Measurements from ENCODE around the gene BTBD2.

BTBD2 gene

DNA sequence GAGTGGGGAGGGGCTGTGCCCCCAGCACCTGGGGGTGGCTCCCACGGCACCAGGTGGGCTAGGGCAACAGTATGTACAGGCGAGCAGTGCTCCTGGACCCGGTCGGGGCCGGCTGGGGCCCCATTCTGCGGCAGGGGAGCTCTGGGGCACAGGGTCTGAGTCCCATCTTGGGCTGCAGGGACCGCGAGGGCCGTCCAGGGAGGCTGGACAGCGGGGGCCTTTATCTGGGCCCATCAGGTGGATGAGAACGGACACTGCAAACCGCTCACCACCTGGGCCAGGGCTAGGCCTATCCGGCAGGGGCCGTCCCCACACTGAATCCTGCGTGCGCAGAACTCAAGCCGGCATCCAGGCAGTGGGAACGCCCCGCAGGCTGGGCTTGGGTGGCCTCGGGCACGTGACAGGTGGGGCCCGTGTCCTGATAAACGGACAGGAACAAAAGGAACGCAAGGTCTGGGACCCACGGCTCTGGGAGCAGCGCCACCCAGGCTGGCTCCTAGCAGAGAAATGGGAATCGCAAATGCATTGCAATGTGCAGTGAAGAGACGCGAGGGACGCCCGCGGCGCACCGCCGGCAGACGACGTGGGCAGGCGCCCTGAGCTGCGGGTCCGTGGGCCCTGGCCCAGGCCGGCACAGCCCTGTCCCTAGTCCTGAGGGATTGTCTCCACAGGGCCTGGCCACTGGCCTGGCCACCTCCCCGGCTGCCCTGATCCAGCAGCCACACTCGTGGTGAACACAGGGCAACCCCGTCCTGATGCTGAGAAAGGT, 29.7 kb downstream of the BTBD2 start:
- DNase-seq (ENCODE audit: low read depth), result no peak

DNA sequence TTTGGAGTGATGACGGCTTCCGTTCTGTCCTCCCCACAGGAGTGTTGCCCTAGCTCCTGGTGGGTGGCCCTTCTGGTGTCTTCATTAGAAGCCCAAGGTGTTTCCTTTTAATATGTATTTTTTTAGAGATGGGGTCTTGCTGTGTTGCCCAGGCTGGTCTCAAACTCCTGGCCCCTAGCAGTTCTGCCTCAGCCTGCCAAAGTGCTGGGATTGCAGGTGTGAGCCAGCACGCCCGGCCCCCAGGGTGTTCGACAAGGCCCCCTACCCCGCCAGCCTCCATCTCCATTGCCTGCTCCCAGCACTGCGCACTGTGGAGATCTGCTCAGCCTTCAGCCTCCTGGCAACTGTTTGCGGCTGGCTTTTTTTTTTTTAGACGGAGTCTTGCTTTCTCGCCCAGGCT, 31.2 kb downstream of the BTBD2 start:
- DNase-seq (ENCODE audit: low read depth), result no peak

DNA sequence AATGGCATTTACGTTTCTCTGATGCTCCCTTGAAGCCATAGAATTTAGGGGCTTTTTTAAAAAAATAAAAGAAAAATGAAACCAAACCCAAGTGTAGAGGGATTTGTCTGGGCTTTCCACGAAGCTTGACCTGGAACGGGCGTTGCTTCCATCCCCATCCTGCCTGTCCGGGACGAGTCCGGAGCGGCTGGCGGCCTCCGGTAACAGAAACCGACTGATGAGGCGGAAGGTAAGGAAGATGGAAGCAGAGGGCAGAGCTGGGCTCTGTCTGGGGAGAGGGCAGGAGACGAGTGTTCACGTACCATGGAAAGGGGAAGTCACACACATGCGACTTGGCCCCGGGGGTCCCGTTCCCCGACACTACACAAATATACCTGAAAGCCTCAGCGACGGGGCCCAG, 34.3 kb downstream of the BTBD2 start:
- DNase-seq (ENCODE audit: low read depth), result no peak

DNA sequence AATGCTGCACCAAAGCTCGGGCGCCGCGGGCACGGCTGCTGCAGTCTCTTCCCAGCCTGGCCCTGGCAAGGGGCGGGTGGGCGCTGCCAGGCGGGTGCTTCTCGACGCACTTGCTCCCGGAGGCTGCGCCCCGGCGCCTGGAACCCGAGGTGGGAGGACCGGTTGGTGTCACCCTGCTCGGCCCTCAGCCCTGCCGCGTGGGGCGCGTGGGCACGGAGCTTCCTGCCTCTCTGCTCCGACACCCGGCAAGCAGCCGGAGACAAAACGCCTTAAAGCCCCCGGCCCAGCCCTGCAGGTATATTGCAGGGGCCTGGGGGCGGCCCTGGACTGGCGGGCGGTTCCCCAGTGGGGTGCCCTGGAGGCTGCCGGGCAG, 34.7 kb downstream of the BTBD2 start:
- no peak for DNase-seq (ENCODE audit: low read depth)

DNA sequence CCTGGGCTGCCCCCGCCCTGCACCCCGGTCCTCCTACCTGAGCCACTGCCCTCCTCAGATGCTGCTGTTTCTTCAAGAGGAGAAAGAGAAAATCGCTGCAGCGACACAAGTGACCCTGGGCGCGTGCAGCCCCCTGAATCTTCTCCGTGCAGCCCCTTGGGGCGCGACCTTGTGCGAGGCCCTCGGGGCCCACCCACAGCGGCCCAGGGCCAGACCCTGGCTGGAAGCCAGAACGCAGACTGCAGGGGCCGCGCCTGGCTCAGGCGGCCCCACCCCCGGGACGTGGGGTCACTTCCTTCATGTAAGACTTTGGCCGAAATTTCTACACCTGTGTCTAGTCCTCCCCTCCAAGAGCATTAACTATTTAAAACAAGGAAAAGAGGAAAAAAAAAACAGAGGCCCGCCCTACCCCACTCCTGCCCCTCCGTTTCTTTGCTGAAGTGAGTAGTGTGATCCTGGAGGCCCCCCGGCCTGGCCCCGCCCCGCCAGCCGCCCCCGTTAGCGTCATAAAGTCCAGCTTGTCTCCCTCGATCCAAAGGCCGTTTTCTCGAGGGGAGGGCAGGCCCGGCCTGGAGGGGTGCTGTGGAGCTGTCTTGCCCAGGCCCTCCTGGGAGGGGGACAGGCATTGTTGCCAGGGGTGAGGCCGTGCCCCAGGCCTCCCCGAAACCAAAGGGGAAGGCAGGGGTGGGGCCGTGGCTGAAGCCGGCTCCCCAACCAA, 35.3 kb downstream of the BTBD2 start:
- no peak for DNase-seq (ENCODE audit: low read depth)

DNA sequence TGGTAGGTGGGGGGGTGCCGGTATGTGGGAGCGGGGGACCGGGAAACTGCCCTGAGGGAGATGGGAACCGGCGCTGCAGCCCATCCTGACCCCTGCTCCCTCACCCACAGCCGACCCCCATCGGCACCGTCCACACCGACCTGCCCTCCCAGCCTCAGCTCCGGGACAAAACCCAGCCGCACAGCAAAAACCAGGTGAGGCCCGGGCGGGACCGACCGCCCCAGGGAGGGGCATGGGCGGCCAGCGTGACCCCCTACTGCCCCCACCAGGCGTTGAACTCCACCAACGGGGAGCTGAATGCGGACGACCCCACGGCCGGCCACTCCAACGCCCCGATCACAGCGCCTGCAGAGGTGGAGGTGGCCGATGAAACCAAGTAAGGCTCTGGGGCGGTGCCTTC, 35.9 kb downstream of the BTBD2 start:
- DNase-seq (ENCODE audit: low read depth), result no peak

DNA sequence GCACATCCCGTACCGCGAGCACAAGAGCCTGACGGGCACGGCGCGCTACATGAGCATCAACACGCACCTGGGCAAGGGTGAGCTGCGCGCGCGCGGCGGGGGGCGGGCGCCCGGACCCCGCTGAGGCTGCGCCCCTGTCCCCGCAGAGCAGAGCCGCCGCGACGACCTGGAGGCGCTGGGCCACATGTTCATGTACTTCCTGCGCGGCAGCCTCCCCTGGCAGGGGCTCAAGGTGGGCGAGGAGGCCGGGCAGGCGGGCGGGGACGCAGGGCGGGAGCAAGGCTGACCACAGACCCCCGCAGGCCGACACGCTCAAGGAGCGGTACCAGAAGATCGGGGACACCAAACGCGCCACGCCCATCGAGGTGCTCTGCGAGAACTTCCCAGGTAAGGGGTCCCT, 36.5 kb downstream of the BTBD2 start:
- DNase-seq (ENCODE audit: low read depth), result no peak

DNA sequence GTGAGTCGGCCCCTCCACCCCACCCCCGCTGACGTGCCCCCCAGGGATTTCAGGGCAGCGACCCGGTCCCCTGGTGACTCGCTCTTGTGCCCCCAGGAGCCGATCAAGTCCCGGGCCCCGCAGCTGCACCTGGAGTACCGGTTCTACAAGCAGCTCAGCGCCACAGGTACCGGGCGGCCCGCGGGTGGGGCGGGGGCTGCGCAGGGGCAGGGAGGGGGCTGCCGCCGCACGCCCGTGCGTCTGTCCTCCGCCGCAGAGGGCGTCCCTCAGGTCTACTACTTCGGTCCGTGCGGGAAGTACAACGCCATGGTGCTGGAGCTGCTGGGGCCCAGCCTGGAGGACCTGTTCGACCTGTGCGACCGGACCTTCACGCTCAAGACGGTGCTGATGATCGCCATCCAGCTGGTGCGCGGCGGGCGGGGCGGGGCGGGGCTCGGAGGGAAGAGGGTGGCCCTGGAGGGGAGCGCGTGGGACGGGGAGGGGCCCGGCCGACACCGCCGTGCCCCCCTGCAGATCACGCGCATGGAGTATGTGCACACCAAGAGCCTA, 37.1 kb downstream of the BTBD2 start:
- DNase-seq (ENCODE audit: low read depth), result no peak

DNA sequence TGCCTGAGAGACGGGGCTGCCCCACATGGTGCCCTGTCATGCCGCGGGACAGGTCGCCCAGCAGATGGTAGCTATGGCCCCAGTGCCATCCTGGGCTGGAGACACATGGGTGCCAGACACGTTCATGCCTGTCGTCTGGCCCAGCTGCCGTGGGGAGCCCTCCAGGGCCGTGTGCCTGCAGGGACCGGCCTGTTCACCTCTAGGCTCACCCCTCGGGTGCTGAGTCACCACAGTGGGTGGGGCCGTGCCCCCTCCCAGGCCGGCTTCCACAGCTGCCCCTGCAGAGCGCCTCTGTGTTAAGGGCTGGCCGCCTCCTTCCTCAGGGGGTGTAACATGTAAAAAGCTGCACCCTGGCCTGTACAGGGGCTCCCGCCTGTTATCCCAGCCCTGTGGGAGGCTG, 38.4 kb downstream of the BTBD2 start:
- no peak for DNase-seq (ENCODE audit: low read depth)

DNA sequence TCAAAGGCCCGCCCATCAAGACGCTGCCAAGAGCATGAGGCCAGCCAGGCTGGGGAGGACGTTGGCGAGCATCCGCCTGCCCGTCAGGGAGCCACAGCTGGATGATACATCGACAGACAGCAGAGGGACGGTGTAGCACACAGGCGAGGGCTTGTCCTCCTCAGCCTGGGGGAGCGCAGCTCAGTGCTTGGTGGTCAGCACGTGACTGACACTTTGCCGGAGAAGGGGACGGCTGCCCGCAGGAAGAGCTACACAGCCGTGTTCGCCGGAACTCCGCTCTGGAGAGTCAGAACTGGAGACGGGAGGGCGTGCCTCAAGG, 40.4 kb downstream of the BTBD2 start:
- no peak for DNase-seq (ENCODE audit: low read depth)

DNA sequence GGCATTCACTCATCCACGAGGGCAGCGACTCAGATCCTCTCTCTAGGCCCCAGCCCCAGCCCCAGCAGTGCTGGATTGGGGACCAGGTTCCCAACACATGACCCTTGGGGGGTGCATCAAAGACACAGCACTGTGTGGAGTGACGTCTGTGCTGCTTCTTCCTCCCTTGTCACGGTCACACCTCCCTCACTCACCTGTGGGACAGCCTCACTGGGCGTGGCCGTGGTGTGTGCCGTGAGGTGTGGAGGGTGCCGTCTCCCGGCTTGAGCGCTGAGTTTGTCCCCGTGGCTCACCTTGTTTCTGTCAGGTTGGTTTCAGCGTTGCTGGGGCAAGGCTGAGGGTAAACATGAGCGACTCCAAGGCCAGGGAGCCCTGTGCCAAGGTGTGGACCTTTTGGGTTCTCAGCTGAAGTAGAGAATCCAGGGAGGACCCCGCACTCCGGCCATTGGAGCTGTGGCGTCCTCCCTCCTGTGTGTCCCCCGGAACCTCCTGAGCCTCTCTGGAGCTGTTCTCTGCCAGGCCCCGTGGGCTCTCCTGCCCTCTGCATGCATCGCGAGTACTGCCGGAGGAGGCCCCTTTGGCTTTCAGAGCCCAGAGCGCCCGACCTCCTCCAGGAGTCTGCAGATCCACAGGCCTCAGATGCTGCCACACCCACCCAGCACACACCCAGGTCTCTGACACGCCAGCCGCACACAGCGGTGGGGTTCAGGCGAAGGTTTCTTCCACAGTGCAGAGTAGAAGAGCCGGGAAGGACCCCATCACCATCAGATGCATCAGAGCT, 40.9 kb downstream of the BTBD2 start:
- no peak for DNase-seq (ENCODE audit: low read depth)

DNA sequence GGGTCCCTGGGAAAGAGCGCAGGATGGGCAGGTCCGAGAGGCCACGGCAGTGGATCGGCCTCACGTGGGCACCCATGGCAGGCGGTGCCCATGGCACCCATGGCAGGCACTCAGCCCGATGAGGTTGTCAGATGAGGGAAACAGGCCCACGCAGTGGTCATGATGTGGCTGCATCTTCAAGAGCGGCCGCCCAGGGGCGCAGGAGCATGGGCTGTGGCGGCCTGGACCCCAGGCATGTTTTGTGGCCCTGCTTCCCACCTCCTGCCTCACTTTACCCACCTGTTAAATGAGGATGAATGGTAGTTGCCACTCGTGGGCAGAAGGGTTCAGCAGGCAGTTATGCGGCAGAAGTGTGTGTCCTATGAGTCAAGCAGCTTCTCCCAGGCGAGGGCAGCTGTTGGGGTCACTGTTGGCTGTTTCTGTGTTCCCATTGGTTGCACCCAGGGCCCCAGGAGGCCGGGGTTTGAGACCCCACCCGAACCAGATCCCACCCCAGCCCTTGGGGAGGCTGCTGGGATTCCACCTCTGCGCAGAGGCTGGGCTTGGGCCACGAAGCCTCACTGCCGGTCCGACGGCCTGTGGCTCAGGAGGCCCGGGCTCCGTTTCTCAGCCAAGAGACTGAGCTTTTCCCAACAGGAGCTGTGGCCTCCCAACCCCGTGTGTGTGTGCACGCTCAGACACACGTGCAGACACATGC, 44.6 kb downstream of the BTBD2 start:
- DNase-seq (ENCODE audit: low read depth), result no peak

DNA sequence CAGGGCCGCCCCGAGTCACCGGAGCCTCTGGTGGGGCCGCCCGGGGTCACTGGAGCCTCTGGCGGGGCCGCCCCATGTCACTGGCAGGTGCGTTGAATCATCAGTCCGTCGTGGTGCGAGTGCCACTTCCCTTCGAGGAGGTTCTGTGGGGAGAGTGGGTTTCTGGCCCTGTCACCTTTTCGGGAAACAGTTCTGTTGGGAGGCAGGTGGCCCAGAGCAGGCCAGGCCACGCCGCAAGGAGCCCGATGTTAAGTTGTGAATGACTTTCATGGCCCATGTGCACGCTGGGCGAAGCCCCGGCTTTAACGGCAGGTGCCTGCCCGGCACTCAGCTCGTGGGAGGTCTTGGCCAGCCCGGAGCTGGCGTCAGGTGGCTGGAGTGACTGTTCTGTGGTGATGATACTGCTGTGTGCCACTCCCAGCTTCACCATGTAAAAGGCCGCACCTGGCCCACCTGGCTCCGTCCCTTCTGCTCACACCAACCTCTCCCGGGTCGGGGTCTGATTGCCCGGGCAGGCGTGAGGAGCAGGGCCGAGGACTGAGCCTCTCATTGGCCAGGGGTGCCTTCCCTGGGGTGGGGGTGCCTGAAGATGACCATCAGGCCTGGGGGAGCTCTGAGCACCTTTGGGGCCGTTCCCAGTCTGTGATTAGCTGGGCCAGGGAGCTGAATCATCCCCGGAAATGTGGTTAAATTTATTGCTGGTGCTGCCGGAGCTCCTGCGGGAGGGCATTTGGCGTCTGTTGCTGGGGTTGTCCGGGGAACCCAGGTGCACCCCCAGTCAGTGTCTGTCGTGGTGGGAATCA, 45.3 kb downstream of the BTBD2 start:
- DNase-seq (ENCODE audit: low read depth), result no peak

DNA sequence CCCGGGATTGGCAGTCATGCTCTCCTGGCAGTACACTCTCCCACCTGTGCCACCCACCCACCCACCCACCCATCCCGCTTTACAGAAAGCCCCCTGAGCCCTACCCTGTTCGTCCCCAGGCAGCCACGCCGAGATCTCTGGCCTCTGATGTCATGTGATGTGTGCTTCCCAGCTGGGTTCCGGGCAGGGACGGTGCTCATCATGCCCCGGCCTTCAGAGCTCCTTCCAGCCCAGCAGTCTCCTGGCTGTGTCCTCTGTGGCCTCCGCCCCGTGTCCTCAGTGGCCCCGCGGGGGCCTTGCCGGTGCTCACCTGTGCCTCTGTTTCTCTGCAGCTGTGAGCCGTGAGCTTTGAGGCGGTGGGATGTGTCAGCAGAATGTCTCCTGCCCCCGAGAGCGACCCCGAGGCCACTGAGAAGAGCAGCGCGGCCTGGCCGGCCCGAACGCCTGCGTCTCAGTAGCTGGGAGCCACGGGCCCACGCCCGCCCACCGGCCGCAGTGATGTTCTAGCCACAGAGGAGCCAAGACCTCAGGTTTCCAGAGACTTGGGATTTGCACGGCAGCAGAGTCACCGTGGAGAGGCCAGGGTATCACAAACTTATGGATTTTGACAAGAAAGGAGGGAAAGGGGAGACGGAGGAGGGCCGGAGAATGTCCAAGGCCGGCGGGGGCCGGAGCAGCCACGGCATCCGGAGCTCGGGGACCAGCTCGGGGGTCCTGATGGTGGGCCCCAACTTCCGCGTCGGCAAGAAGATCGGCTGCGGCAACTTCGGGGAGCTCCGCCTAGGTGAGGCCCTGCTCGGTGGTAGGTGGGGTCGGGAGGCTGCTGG, 46.1 kb downstream of the BTBD2 start:
- DNase-seq (ENCODE audit: low read depth), result no peak

DNA sequence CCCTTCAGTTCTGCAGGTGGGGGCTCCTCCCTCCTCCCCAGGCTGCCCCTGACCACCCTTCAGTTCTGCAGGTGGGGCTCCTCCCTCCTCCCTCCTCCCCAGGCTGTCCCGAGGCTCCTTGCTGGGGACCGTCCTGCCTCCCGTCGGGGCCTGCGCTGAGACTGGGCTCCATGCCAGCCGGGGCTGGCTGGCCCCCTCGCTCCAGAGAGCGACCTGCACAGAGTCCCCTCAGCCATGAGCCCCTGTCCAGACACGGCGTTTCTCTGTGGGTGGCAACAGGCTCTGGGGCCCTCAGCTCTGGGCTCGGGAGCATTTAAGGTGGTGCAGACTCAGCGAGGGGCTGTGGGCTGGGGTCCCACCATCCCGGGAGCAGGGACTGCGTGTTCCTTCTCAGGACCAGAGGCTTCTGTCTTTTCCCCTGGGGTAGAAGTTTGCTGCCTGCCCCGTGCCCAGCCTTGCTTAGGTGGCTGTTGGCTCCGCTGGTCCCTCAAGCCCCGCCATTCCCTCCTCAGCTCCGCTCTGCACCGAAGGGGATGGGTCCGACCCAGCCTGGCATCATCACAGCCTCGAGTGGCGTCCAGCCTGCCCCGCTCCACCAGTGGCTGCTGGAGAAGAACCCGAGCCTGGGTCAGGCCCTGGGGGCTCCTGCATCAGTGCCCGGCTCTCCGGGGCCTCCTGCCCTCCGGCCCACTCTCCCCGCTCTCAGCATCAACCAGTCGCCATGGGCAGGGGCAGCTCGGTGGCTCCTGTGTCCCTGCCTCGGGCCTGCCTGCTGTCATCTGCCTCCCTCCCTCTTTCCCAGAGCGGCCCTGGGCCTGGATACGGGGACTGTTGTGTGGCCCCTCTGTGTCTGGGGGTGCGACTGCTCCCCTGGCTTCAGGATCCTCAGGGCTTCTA, 47.0 kb downstream of the BTBD2 start:
- DNase-seq (ENCODE audit: low read depth), result no peak

DNA sequence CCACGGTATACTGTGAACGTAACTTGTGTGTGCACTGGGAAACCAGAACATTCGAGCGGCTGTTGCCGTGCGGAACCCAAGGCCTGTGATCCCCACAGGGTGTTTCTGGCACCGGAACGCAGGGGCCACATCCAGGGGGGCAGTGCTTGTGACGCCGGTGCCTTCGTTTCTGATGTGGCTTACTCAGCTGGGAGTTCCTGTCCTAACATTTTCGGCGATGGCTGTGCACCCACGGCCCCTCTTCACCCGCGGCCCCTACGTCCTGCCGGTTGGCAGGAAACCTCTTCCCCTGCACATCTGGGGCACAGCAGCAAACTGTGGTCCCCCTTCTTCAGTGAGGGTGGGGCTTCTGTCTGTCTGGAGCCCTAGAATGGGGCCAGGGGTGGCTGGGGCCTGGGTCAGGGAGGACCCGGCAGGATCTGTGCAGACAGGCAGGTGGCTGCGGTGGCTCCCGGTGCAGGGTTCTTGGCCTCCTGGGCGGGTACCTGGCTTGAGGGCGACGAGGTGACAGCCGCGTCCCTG, 48.4 kb downstream of the BTBD2 start:
- DNase-seq (ENCODE audit: low read depth), result no peak

DNA sequence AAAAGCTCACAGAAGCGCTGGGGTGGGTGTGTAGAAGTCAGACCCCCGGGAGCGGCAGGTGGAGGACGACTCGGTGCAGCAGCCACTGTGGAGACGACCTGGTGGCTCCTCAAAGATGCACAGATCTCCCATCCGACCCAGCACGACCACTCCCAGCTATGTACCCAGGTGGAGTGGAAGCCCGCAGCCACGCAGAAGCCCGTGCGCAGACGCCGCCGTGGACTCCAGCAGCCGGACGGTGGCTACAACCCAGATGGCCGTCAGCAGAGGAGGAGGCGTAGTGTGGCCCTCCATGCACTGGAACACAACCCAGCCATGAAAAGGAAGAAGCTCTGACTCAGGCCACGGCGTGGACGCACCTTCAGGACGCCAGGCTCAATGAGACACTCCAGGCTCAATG, 52.8 kb downstream of the BTBD2 start:
- no peak for DNase-seq (ENCODE audit: low read depth)

DNA sequence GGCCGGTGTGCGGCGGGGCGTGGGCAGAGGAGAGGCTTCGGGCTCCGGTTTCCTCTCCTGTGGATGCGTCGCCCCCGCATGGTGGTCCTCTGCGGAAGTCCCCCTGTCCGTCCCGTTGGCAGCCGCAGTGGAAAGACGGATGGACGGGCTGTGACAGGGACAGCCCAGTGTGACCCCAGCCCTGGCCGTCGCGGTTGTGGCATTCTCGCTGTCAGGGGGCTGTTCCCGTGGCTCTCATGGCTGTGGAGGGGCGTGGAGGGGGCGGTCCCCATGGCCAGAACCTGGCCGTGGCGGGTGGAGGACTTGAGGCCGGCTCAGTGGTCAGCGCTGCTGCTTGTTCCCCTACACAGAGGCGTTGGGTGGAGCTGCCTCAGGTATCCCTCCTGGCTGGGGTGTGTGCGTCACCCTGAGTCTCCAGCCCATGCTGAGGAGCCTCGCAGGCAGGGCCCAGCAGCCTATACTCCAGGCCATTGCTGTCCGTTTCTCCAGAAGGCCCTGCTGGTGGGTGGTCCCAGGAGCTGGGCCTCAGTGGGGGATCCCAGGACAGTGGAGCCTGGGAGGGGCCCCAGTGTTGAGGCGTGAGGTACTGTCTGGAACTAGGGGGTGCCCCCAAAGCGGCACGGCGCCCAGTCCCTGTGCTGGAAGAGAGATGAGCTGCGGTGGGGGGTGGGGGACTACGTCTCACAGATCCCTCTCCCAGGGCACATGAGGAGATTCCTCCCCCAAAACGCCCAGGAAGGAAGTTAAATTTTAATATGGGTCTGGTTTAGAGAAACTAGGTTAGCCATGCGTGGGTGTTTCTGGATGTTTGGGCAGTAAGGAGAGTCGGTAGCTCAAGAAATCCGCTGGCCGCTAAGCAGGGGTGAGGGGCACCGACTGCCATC, 54.3 kb downstream of the BTBD2 start:
- DNase-seq (ENCODE audit: low read depth), result no peak
